Hepatocyte (in vitro differentiated cells): ENCODE measurements around the gene RARA. TPM values are rescaled to one million over a fixed set of nuclear protein-coding genes. Genes with fewer than 3 reads are reported as not detected.
A peak's percentile ranks its signal among the peaks of the same experiment; 100 is the strongest.

Source experiments
- DNase-seq: peaks from one replicate; pipeline ENCODE4 v3.0.0-alpha.2; 2016; ENCODE audit warnings: low spot score
- H2AFZ ChIP-seq: fragments of 200-600 bp; sonication (generic); 2 replicates; pipeline ENCODE4 v1.6.0; 2016; ENCODE audit warnings: antibody characterized with exemption, mild to moderate bottlenecking
- H3K27ac ChIP-seq: fragments of 200-600 bp; sonication (generic); 2 replicates; pipeline ENCODE4 v1.5.1; 2016; ENCODE audit warnings: mild to moderate bottlenecking
- H3K27me3 ChIP-seq: fragments of 200-600 bp; sonication (generic); 2 replicates; pipeline ENCODE4 v1.6.1; 2016
- H3K36me3 ChIP-seq: fragments of 200-600 bp; sonication (generic); replicated peaks from 2 replicates; pipeline ENCODE4 v1.5.1; 2016; ENCODE audit warnings: low read depth; ENCODE audit not compliant: insufficient read depth
- H3K4me1 ChIP-seq: fragments of 200-600 bp; sonication (generic); 2 replicates; pipeline ENCODE4 v1.5.1; 2016; ENCODE audit warnings: mild to moderate bottlenecking, moderate library complexity; ENCODE audit not compliant: insufficient read depth
- H3K4me2 ChIP-seq: fragments of 200-600 bp; sonication (generic); 2 replicates; pipeline ENCODE4 v1.6.0; 2016
- H3K4me3 ChIP-seq: fragments of 200-600 bp; sonication (generic); 2 replicates; pipeline ENCODE4 v1.5.1; 2016; ENCODE audit warnings: mild to moderate bottlenecking
- H3K79me2 ChIP-seq: fragments of 200-600 bp; sonication (generic); 2 replicates; pipeline ENCODE4 v1.6.0; 2017; ENCODE audit warnings: mild to moderate bottlenecking
- H3K9me2 ChIP-seq: fragments of 200-600 bp; sonication (generic); replicated peaks from 2 replicates; pipeline ENCODE4 v1.6.0; 2017; ENCODE audit warnings: mild to moderate bottlenecking; ENCODE audit not compliant: insufficient read depth
- H3K9me3 ChIP-seq: fragments of 200-600 bp; sonication (generic); 2 replicates; pipeline ENCODE4 v1.5.1; 2016; ENCODE audit warnings: low read depth, mild to moderate bottlenecking
- H4K20me1 ChIP-seq: fragments of 200-600 bp; sonication (generic); 2 replicates; pipeline ENCODE4 v1.6.0; 2016; ENCODE audit warnings: mild to moderate bottlenecking; ENCODE audit not compliant: insufficient read depth, poor library complexity, severe bottlenecking
- CTCF ChIP-seq: fragments of 200-600 bp; sonication (generic); IDR thresholded peaks from 2 replicates; pipeline ENCODE4 v1.5.1; 2016; ENCODE audit warnings: antibody characterized with exemption, mild to moderate bottlenecking; ENCODE audit not compliant: poor library complexity
- EZH2 ChIP-seq: fragments of 200-600 bp; sonication (generic); IDR thresholded peaks from 2 replicates; pipeline ENCODE4 v1.6.1; 2016; ENCODE audit warnings: antibody characterized with exemption, mild to moderate bottlenecking, borderline replicate concordance
- EZH2phosphoT487 ChIP-seq: fragments of 200-600 bp; sonication (generic); IDR thresholded peaks from one replicate; pipeline ENCODE4 v1.6.1; 2018; ENCODE audit warnings: antibody characterized with exemption, mild to moderate bottlenecking, low read depth, moderate library complexity; ENCODE audit not compliant: unreplicated experiment, severe bottlenecking
- WGBS: methylation state at CpG from one replicate; pipeline ENCODE4 v1.1.6; 2016; ENCODE audit warnings: low lambda C conversion rate; ENCODE audit errors: missing lambda C conversion rate; 5-methylcytosine and 5-hydroxymethylcytosine counted together
- polyA plus RNA-seq: library from polyadenylated mRNA; unstranded; fragments of >200 nt; fragmentation: Nextera tagmentation; extraction: Ambion mirVana; gene quantifications from 2 replicates; pipeline ENCODE4 v1.2.1, GENCODE V29; 2016
- total RNA-seq: library from RNA; depleted of rRNA; stranded (reverse); fragments of >200 nt; gene quantifications from 2 replicates; pipeline ENCODE4 v1.2.3, GENCODE V29; 2014

RARA gene
- total and polyA plus RNA-seq, 2 experiments from 2014 or later = 30.0 to 33.1 TPM

DNA sequence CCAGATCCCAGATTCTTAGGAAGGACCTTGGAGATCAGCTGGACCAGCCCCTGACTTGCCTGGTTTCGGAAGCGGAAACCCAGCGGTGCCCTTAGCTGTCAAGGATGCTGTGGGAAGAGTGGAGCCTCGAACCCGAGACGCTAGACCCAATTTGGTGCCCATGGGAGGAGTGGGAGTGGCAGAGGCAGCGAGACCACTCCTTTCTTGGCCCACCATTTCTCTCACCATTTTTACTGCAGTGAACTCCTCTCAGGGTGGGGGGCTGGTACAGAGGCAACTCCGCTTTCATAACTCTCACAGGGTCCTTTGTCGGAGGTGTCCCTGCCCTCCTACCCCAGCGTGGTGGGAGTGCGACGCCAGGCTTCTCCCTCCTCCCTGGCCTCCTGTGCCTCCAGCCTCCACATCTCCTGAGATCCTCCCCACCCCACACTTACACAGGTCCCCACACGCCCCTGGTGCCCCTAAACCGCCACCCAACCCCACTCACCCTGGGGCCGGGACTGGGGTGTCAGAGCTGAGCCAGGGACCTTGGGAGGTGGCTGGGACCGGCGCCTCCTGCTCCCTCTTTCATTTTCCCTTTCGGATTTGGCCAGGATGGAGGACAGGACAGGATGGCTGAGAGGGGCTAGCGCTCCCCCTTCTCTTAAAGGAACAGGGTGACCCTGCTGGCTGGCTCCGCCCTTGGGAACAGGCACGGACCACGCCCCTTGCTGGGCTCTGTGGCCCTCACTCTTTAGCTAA is 55.3 kb downstream of the RARA start, which contains the start of gene GJD3:
Gene GJD3 (minus strand): TSS at position 617 of the 741 bp plus-strand sequence. CDS start 922 bp downstream, outside the sequence.
- Histone ChIP-seq H3K27me3 (peaks cover 10% of the 10 kb centered on the region), H3K9me3 (no peaks in the 10 kb centered on the region), H3K4me2 (peak within 1 kb of the TSS; percentile 99), H3K4me1 (peaks cover 5% of the 10 kb centered on the region), H3K4me3 (peak within 1 kb of the TSS; percentile 58), H3K27ac (no peak within 1 kb of the TSS), H3K36me3 (no peaks in the 10 kb centered on the region), H4K20me1 (no peaks in the 10 kb centered on the region), H3K79me2 (no peaks in the 10 kb centered on the region), H3K9me2 (no peaks in the 10 kb centered on the region), H2AFZ (peak within 1 kb of the TSS; percentile 89)
- DNase-seq = no peak
- no peak for TF ChIP-seq CTCF
- no peak for TF ChIP-seq EZH2phosphoT487
- TF ChIP-seq EZH2 = no peak
- WGBS = 63% methylated on average over 22 of the region's 22 CpGs

- H3K4me2 ChIP-seq = no peak overlapping the region
- no peaks in the 10 kb centered on the region for H3K36me3 ChIP-seq
- H3K4me1 ChIP-seq = peaks cover 5% of the 10 kb centered on the region
- TF ChIP-seq CTCF (no peak), EZH2phosphoT487 (no peak), EZH2 (no peak)
- H3K27me3 ChIP-seq = peaks cover 10% of the 10 kb centered on the region
- H4K20me1 ChIP-seq = no peaks in the 10 kb centered on the region
- no peak for DNase-seq
- no peak overlapping the region for H3K4me3 ChIP-seq
- no peaks in the 10 kb centered on the region for H3K79me2 ChIP-seq
- H2AFZ ChIP-seq = no peak overlapping the region
- no peak overlapping the region for H3K27ac ChIP-seq
- no peaks in the 10 kb centered on the region for H3K9me3 ChIP-seq
- H3K9me2 ChIP-seq = no peaks in the 10 kb centered on the region
- 91% methylated on average over 9 of the region's 9 CpGs for WGBS
Observed at GRCh38 chr17:40364906-40365305, 55.9 kb downstream of the RARA start.

DNA sequence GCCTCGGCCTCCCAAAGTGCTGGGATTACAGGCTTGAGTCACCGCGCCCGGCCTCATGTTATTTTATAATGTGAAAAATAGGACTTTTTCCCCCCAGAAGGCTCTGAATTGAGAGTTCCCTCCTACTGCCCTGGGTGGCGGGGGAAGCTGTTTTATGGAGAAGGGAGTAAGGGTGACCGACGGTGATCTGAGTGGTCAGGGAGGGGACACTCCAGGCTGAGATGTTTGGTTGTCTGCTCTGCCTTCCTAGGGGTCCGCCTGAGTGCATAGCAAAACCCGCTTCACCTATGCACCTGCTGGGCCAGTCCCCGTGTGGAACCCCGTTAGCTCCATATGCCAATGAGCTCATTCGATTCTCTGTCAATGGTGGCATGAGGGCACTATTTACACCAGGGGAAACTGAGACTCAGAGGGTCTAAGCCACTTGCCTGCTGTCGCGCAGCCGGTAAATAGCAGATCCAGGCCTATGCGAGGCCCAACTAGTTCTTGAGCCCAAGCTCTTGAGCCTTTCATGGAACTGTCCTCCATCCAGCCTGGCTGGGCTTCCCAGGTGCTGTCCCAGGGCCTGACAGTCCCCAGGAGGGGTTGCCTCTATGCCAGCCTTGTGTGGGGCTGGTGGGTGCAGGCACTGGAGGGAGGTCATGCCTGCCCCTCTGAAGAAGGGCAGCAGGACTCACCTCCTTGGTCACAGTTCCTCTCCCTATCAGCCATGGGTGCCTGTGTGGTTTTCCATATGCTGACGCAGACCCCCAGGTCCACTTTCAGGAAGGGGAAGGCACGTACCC is 57.3 kb downstream of the RARA start:
- Histone ChIP-seq H3K27me3 (peaks cover 6% of the 10 kb centered on the region), H3K27ac (no peak overlapping the region)

More for the DNA sequence above, 57.3 kb downstream of the RARA start:
- Histone ChIP-seq H4K20me1 (no peaks in the 10 kb centered on the region), H3K4me2 (no peak overlapping the region), H3K79me2 (no peaks in the 10 kb centered on the region), H3K9me3 (no peaks in the 10 kb centered on the region), H3K4me3 (no peak overlapping the region), H2AFZ (no peak overlapping the region), H3K36me3 (no peaks in the 10 kb centered on the region), H3K4me1 (peaks cover 5% of the 10 kb centered on the region), H3K9me2 (no peaks in the 10 kb centered on the region)
- DNase-seq = no peak
- WGBS = 95% methylated on average over 18 of the region's 18 CpGs
- TF ChIP-seq EZH2 (no peak), CTCF (no peak), EZH2phosphoT487 (no peak)
